ENCODE results near the gene TRIP10.
"Not testable (repeated sequence)": the region's sequence is repeated elsewhere in the genome, so short reads cannot be mapped to it uniquely, and the experiment has no call there.

Gene TRIP10

GRCh38 chr19:6791237-6791636 is 51.8 kb downstream of the TRIP10 start:
- no peak for DNase-seq (ENCODE audit: low read depth in 2 of 2, low spot score in 1 of 2)

- no peak for DNase-seq (ENCODE audit: low read depth in 2 of 2, low spot score in 1 of 2)
These were observed 53.9 kb downstream of the TRIP10 start for GRCh38 chr19:6793411-6793810.

- DNase-seq (ENCODE audit: low read depth in 2 of 2, low spot score in 1 of 2): no peak
These were observed 54.5 kb downstream of the TRIP10 start for GRCh38 chr19:6793973-6794372.

- no peak for DNase-seq (ENCODE audit: low read depth in 2 of 2, low spot score in 1 of 2)
These were observed 55.4 kb downstream of the TRIP10 start for GRCh38 chr19:6794686-6795431.

GRCh38 chr19:6796278-6796677 is 56.8 kb downstream of the TRIP10 start:
- no peak for DNase-seq (ENCODE audit: low read depth in 2 of 2, low spot score in 1 of 2)

GRCh38 chr19:6797646-6798045 is 58.2 kb downstream of the TRIP10 start:
- no peak for DNase-seq (ENCODE audit: low read depth in 2 of 2, low spot score in 1 of 2)

- not testable (repeated sequence) for DNase-seq (ENCODE audit: low read depth in 2 of 2, low spot score in 1 of 2)
These were observed 60.8 kb downstream of the TRIP10 start for GRCh38 chr19:6800160-6800790.

GRCh38 chr19:6800991-6801484 is 61.6 kb downstream of the TRIP10 start:
- DNase-seq (ENCODE audit: low read depth in 2 of 2, low spot score in 1 of 2): no peak
